Stimulated activated CD4-positive, alpha-beta T cell treated with anti-CD3 and anti-CD28 coated beads, Interleukin-4, amount 100 ng/mL, for 1 hour (primary cell): ENCODE results near the gene SLIT1.

Experiments used
- DNase-seq: peaks from one replicate; pipeline ENCODE4 v3.0.0-alpha.2; 2020

The SLIT1 gene

DNA sequence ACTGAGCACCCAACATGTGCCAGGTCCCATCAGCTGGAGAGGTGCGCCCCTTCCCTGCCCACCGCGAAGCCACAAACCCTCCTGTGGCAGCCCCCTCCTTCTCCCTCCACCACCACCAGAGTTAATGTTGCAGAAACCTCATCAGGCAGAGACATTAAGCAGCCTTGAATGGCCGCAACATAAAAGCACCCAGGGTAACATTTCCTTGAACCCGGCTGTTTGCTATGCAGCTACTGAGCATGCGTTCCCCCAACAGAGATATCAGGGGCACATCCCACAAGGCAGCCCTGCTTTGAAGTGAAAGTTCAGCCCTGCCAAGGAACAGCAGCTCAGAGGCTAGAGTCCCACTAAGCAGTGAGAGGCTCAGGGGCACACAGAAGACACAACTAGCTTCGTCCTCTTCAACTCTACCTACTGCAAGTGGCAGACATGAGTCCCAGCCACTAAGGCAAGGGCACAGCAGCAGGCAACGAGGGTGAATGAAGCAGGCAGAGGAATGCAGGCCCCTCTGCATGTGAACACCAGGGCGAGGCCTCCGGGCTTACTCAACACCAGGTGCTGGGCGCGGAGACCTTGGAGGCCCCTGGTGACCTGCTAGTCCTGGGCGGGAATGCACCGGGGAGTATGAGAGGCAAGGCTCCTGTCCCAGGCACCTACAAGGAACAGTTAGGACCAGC lies 107.4 kb downstream of the SLIT1 start:
- DNase-seq = no peak

DNA sequence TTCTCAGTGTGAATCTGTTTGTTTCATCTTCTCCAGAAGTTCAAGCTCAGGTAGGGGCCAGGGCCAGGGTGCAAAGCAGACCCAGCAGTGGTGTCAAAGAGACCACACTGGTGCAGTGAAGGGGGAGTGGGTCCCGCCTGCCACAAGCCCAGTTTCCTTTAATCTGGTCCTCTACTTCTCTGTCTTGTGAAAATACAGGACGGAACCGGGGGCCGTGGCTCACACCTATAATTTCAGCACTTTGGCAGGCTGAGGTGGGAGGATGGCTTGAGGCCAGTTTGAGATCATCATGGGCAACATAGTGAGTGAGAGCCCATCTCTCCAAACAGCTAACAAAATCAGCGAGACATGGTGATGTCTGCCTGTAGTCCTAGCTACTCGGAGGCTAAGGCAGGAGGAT lies 109.0 kb downstream of the SLIT1 start:
- DNase-seq = no peak

DNA sequence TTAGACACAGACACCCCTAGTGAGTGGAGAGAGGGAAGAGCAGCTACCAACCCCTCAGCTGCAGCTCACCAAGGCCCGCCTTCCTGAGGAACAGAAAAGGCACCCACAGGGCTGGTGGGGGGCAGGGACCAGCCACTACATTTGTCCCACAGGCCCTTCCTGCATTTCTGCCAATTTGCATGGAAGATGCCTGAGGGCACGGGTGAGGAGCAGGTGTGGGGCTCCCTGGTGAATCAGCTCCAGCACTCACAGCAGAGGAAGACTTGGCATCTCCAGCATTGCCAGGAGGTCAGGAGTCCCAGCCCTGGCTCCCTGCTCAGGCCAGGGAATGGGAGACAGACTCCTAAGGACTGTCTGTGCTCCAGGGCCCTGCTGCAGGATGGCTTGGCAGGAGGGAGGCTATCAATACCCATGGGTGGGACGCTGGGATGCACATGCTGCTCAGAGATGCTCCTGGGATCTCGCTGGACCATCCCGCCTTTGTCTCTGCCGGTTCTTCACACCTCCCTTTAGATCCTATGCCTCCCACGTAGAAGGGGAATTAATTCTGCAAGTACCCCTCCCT lies 109.7 kb downstream of the SLIT1 start:
- no peak for DNase-seq

DNA sequence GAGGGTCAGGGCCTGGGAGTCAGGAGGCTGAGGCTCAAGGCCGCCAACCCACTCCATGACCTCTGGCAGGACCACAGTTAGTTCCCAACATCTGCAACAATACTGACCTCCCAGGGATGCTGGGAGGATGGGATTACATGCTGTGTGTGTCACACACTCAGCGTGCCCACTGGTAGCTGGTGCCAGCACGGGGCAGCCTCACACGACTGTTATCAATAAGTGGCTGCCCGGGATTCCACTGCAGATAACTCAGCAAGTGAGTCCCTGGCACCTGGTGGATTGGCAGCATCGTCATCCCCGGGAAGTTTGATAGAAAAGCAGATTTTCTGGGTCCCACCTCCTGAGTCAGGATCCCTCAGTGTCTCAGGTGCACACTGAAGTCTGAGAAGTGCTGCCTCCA lies 110.3 kb downstream of the SLIT1 start:
- no peak for DNase-seq

DNA sequence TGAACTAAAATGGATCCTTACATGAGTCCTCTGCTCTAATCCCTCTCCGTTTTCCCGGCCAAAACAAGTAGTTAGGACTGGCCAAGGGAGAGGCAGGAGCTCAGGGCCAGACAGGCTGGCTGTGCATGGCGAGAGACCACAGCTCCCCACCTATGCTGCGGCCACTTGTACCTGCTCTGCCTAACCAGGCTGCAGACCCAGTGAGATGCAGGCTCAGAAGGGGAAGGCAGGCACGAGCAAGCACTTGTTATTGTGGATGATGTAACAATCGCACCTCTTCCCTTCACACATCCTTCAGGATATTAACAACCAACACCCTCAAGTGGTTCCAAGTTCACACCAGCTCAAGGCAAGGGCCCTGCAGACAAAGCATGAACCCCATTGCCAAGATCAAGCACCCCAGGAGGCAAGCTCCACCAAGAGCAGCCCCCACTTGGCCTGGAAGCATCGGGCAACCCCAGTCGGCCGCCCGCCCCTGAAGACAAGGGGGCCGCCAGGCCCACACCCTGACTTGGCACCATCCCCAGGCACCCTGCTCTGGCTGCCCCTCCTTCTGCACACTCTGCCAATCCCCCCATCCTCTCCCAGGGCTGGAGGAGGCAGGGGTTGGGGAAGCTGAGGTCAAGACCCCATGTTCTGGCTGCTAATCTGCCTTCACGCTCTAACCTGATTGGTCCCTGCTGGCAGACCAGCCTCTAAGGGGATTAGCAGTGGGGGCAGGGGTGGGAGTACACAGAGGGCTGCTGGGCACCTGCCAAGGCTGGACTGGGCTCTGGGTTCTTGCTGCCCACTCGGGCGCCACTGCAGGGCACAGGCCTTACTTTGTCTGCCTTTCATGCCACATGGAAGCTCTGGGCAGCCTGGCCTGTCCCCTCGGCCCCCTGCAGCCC lies 111.3 kb downstream of the SLIT1 start:
- DNase-seq = no peak

DNA sequence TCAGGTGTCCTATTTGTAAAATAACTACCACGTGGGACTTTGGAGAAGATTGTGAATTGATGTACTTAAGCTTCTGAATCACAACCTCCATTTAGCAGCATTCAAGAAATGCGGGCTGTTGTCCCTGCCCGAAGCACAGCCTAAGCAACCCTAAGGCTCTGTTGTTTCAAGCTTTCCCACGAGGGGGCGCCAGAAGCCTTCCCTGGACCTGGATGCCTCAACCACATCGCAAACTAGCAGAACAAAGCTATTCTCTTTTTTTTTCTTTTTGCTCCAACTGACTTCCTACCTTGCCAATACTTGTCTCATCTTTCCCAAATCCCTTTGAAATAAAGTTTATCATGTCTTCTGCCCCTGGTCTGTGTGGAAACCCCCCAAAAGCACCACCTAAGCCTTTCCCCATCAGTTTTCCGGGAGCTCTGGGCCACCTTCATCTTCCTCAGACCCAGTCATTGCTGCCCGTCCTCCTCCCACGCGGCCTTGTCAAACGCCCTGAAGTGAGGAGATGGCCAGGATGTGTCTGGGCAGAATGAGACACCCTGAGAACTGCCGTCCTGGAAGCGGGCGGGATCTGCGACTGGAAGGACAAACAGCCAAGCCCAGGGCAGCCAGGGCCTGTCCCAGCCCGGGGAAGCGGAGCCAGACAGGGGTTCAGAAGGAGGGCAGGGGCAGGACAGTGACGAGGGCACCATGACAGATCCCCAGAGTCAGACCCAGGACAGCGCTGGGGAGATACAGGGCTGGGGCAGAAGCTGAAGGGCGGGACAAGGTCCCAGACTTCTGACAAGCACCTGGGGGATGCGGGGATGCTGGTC lies 112.7 kb downstream of the SLIT1 start:
- peak; percentile 79 for DNase-seq

DNA sequence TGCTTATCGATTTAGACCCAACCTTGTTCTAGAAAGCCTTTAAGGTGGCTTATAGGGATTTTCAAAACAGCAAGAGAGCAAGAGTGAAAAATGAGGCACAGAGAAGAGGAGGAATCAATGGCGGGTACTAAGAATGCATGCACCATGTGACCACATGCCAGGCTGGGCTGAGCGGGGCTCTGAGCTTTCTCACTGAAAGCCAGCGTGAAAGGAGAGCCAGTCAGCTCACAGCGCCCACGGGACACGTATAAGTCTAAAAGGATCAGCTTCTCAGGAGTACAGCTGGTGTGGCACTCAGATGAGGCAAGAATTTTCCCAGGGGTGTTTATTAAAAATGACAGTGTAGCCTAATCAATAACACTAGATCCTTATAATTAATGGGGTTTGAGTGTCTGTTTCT lies 114.3 kb downstream of the SLIT1 start:
- DNase-seq = no peak

DNA sequence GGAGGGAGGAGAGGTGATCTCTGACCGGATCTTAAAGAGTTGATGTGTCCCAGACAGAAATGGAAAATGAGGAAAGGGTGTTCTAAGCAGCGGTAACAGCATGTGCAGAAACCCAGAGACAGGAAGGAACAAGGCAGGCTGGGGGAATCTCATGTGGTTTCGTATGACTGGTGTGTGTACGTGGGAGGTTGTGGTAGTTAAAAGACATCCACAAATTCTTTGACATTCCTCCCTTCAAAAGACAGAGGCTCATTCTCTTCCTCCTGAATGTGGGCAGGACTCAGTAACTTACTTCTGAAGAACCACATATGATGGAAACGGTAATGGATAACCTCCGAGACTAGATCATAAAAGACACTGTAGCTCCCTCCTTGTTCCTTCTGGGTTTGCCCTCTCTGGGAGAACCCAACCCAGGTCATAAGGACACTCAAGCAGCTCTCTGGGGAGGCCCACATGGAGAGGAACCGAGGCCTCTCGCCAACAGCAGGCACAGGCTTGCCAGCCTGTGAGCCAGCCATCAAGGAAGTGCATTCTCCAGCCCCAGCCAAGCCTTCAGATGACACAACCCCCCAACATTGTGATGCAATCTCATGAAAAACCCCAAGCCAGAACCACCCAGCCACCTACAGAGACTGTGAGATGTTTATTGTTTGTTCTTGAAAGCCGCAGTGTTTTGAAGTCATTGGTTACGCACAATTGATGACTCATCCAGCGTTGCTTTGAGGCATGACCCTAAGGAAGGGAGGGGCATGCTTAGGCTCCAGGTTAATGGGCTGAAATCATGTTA lies 116.0 kb downstream of the SLIT1 start:
- no peak for DNase-seq

DNA sequence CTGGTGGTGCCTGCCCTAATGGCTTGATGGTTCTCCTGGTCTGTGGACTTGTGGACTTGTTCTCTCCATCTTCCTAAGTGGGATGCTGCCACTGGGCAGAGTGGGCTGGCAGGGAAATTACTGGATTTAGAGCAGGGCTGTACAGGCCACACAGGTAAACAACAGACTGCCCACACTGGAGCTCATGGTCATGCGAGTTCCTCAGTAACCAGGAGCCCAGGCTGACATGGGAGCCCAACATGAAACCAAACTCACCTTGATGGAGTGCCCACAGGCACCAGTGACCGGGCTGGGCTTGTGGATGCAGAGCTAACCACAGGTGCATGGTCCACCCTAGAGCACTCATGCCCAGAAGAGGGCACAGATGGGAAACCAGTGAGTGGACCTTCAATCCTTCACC lies 116.7 kb downstream of the SLIT1 start:
- no peak for DNase-seq

DNA sequence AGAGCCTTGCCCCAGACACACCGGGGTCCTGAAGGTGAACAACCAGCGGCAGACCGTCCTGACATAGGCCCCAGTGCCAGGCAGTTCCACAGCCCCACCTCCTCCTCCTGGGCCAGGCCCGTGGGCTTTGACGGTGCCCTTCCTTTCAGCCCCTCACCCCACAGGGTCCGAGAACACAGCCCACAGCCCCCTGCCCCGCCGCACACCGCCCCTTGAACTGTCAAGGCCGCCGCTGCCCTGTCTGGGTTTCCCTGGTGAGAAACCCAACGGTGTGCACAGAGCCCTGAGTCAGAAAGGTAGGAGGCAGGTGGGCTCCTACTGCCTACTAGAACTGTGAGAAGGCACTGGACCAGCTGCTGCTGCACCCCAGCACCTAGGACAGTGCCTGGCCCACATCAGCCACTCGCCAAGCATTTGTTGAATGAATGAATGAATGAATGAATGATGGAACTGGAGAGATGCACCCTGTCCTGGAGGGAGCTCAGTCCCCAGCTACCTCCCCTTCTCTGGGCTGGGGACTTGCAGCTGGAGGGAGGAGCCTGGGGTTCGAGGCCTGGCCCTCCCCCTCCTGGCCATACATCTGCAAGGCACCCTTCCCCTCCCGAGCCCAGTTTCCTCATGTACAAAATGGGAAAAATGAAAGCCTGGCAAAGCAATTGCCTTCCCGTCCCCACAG lies 117.9 kb downstream of the SLIT1 start:
- DNase-seq = no peak

DNA sequence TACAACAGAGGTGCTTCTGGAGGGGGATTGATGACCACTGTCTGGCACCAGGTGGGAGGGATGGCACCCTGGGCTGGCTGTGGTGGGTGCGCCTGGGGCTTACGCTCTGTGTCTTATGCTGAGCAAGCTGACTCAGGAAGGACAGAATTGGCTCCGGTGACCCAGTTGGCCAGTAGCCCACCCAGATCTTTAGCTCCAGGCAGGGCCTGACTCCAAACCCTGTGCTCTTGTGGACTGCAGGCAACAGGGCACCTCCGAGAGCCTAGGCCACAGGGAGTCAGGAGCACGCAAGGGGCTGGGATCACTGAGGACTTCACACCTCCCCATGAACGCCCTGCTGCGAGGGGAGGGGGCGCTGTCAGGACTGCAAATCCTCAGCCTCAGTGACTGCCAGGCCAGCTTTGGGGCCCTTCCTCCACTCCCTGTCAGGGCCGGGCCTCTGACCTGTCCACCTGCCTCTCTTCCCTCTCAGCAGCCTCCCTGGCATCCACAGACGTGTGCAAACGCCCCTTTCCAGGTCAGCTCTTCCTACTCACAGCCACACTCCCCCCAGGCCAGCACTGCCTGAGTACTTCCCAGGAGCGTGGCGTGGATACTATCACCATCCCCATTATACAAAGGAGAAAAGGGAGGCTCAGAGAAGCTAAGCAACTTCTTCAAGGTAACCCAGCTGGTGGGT lies 118.7 kb downstream of the SLIT1 start:
- DNase-seq = no peak

DNA sequence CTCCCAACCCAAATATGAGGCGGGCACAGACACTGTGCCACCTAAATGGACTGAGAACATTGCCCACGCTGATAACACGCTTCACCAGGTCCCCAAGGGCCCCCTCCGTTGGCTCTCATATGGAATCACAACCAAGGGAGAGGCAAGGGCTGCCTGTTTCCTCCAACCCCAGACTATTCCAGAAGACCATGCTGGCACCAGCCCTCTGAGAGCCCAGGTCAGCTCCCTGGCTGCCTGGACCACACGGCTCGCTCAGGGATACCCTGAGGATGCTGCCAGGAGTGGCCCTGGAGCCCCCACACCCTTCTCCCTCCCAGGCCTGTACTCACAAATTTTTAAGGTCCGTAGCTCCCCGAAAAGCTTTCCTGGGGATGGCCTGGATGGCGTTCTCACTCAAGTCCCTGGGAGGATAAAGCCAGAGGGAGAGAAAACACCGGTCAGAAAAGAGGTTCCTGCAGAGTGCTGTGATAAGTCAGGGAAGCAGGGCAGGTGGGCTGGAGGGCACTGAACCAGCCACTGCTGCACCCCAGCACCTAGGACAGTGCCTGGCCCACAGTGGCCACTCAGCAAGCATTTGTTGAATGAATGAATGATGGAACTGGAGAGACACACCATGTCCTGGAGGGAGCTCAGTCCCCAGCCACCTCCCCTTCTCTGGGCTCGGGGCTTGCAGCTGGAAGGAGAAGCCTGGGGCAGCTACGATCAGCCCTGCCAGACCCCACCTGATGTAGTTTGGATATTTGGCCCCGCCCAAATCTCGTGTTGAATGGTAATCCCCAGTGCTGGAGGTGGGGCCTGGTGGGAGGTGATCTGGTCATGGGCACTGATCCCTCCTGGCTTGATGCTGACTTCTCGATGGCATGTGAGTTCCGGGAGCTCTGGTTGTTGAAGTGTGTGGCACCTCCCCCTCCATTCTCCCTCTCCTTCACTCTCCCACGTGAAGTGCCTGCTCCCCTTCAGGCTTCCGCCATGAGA lies 119.8 kb downstream of the SLIT1 start:
- DNase-seq = no peak

DNA sequence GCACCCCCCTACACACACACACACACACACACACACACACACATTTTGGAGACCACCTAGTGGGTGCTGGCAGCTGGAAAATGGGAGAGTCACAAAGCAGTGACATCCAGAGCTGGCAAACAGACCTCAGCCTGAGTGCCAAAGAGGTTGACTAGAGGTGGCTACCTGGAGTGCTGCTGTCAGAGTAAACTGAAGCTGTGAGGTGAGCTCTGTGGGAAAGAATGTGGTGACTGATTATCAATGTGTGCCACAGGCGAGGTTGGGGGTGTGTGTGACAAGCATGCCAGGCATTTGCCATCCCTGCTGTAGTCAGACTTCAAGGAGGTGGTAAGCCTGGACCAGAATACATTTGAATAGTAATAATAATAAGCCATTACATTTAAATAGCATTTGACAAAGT lies 120.6 kb downstream of the SLIT1 start:
- no peak for DNase-seq

DNA sequence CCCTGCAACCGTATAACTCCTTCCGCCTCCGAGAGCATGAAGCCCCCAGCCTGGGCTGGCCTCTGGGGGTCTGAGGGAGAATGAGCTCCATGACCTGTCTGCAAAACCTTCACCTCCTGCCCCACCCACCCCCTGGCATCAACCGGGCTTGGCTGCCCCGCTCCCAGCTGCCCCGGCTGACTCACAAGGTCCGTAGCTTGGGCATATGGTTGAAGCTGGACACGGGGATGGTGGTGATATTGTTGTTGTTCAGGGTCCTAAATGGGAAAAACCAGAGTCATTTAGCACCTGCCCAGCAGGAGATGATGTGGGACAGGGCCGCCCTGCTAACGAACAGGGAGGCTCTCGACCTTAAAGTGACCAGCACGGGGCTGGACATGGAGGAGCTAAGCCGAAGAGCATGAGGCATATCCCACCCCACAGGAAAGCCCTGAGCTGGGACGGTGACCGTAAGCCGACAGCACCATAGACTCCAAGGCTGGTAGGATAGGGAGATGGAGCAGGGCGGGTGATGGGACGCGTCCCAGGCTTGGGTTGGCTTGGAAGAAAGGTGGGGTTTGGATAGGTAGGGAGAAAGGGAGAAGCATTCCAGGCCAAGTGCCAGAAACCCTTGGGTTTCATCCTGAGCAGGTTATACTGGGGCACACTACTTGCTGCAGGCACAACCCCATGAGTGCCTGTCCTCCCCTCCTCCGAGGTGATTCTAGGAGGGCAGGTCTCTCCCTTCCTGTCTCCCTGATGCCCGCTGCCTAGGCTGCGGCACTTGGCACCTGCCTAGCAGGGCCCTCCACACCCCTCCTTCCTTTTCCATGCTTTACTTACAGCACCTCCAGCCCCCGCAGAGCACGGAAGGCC lies 121.5 kb downstream of the SLIT1 start:
- DNase-seq = no peak

DNA sequence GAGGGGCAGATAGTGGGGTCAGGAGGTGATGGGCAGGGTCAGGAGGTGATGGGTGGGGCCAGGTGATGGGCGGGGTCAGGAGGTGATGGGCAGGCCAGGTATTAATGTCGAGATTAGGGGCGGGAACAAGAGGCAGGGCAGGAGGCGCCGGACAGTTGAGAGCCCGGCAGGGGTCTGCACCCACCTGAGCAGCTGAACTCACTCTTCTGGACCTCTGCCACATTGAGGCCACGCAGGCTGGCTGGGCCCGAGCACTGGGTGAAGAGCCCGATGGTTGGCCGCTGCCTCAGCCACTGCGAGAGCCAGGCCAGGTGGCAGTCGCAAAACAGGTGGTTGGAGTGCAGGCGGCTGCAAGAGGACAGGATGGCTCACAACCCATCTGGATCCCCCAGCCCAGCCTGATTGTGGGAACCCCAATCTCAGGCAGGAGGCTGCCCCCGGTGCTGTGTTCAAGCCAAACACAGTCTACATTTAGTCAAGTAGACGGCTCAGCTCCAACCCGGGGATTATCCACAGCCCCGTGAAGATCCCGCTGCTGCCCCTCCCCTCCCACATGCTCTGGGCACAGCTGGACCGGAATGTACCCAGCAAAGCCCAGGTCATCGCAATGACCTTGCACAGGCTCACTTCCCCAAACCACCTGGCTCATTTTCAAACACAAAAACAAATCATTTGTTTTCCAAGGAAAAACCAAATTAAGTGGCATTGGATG lies 122.3 kb downstream of the SLIT1 start:
- no peak for DNase-seq

DNA sequence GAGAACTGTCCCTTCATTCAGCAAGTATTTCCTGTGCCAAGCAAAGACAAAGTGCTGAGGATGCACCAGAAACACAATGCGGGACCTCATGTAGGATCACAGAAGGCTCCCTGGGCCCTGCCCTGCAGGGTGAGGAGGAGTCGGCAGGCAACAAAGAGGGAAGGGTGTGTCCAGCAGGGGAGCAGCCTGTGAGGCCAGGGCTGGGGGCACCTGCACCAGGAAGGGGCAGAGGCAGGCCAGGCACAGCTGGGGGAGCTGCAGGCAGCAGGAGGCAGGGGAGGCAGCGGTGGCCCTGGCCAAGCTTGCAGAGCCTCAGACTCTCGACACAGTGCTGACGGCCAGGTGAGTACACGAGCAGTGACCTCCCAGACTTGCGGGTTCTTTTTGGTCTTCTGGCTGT lies 123.3 kb downstream of the SLIT1 start:
- DNase-seq = no peak

DNA sequence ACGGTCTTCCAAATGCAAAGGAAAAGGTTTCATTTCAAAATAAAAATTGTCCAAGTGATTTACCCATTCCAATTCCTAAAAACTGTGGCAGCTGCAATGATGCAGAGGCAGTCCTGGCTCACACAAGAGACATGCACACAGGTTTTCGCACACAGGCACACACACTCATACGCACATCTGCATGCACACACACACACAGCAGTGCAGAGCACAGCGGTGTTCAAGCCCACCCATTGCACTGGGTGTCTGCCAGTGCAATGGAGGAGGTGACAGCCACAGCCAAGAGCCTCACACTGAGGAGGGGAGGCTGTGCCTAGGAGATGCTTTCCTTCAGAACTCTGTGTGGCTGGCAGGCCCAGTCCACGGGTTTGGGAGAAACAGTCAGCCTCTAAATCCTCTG lies 123.7 kb downstream of the SLIT1 start:
- DNase-seq = no peak

DNA sequence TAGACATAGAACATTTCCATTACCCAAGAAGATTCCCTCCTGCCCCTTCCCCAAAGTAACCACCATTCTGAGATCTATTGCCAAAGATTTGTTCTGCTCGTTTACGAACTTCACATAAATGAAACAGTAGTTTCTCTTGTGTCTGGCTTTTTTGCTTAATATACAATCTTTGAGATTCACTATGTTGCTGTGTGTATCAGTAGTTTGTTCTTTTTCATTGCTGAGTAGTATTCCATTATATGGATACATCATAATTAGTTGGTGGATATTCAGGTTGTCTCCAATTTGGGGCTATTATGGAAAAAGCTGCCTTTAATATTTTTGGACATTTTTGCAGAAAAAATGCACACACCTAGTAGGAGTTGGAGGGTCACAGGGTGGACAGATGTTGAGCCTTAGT lies 124.3 kb downstream of the SLIT1 start:
- DNase-seq = no peak
